ENCODE results near the gene TRAF2.

The TRAF2 gene

DNA sequence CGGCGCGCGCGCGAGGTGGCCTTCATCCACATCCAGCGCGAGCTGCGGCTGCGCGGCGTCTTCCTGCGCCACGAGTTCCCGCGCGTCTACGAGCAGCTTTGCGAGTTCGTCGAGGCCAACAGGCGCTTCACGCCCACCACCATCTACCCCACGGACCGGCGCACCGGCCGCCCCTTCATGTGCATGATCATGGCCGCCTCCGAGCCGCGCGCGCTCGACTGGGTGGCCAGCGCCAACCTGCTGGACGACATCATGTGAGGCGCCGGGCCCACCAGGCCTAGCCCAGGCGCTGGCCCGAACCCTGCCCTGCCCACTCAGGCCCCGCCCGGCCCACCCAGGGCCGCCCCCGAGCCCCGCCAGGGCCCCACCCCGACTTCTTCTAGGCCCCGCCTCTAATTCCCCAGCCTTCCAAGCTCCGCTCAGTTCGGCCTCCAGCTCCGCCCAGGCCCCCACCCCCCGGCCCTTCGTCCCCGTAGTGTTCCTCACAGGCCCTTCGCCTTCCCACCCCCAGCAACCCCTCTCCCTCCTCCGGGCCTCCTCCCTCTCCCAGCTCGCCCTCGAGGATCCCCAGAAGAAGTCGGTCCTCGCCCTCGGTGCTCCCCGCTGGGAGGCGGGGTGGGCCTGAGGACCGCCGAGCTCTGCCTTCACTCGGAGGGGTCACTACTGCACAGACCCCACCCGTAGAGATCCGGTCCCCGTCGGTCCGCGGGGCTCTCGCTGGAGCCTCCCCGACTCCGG lies 39.1 kb upstream of the TRAF2 start:
- DNase-seq (ENCODE audit: low read depth in 1 of 2, low spot score in 1 of 2): no peak

DNA sequence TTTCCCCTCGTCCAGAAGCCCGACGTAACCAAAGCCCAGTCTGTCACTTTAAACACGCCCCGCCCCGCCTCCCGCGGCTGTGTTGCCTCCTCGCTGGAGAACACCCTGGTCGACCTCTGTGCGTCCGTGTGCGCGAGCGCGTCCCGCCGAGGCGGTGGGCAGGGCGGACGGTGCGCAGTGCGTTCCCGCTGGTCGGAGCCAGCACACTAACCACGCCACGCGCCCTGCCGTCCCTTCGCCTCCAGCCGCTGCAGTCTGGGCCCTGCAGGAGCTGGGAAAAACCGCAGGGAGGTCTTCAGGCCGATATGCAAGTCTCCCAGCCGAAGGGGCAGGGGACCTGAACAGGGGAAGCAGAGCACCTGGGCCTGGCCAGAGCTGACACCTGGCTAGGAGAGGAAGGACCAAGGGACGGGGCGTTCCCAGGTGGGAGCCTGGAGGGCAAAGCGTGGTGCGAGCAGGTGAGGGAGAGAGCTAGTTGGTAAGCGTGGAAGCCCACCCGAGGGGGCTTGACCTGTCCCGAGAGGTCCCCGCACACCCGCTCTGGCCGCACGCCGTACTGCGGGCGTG lies 38.4 kb upstream of the TRAF2 start:
- peak; percentile 36 to 62 for DNase-seq (ENCODE audit: low read depth in 1 of 2, low spot score in 1 of 2)

DNA sequence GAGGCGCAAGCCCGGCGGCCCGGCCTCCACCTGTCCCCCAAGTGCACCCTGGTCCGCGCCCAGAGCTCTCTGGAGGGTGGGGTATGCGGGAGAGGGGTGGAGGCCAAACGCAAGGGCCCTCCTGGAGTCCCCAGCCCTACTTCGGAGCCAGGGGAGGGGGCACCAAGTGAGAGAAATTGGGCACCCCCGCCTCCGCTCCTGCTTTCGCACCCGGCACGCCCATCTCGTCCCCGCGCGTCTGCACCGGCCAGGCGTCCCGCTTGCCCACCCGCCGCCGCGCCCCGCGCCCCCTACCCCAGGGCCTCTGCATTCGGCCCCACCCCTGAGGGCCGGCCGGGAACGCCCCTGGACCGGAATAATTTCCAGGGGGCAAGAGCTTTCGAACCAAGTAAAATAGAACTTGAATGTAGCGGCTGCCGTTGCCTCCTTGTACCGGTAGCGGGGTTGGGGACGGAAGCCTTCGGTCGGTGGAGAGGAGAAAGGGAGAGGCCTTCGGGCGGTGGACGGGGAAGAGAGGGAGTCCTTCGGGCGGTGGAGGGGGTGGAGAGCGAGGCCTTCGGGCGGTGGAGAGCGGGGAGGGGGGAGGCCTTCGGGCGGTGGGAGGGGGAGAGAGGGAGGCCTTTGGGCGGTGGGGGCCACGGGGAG lies 37.8 kb upstream of the TRAF2 start:
- DNase-seq (ENCODE audit: low read depth in 1 of 2, low spot score in 1 of 2): no peak

DNA sequence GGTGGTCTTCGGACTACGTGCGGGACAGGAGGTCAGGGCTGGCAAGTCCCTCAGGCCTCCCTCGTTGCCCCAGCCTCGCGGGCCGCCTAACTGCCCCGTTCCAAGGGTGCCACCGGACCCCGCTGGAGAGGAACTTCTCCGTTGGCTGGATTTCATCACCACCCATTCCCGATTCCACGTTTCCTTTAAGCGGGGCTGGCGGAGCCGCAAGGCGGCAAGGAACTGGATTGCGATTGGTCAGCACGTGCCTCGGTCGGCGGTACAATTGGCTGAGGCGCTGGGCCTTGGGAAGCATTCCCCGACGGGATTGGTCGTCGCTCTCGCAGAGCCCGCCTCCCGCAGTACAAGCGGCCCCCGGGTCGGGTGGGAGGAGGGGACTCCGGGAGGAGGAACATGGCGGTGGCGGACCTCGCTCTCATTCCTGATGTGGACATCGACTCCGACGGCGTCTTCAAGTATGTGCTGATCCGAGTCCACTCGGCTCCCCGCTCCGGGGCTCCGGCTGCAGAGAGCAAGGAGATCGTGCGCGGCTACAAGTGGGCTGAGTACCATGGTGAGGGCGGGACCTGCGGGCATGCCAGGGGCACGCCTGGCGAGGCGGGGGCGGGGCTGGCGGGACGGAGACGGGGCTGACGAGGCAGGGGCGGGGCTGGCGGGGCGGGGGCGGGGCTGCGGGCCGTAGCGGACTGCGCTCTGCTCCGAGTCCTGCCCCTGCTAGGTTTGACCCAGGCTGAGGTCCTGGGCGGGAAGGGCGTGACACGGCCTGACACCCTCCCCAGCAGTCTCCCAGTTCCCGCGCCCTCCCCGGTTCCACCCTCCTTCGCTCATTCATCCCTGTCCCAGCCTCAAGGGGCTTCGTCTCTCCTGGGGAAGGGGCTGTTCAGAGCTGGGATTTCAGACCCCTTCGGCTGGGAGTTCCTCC lies 37.0 kb upstream of the TRAF2 start, which contains the start of gene PHPT1:
Gene PHPT1 (plus strand): TSS at position 372 of the 922 bp plus-strand sequence. CDS start 22 bp downstream, at position 394.
- peak; percentile 91 to 93 for DNase-seq (ENCODE audit: low read depth in 1 of 2, low spot score in 1 of 2)

DNA sequence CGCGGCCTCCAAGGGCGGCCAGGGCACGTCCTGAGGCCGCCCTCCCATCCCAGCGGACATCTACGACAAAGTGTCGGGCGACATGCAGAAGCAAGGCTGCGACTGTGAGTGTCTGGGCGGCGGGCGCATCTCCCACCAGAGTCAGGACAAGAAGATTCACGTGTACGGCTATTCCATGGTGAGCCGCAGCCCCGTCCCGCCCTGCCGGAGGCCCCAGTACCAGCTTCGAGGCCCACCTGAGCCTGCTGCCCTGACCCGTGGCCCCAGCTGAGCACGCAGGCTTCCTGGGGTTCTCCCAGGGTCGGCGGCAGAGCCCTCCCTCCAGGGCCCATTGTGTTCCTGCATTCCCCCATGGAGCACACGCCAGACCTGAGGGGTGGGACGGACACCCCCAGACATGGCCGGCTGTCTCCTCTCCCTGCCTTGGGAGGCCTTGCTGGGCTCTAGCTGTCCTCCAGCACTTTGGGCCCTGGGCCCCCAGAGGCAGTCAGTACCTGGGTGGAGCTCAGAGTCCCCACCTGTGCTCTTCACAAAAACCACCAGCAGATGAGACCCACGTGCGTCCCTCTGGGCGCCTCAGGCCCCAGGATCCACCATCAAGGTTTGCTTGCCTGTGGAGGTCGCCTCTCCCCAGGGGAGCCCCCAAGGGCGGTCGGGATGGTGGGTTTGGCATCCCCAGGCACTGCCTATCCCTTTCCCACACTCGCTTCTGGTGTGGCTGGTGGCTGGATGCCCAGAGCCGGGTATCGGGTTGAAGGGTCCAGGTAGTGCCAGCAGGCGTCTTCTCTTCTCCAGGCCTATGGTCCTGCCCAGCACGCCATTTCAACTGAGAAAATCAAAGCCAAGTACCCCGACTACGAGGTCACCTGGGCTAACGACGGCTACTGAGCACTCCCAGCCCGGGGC lies 36.1 kb upstream of the TRAF2 start:
- no peak for DNase-seq (ENCODE audit: low read depth in 1 of 2, low spot score in 1 of 2)

DNA sequence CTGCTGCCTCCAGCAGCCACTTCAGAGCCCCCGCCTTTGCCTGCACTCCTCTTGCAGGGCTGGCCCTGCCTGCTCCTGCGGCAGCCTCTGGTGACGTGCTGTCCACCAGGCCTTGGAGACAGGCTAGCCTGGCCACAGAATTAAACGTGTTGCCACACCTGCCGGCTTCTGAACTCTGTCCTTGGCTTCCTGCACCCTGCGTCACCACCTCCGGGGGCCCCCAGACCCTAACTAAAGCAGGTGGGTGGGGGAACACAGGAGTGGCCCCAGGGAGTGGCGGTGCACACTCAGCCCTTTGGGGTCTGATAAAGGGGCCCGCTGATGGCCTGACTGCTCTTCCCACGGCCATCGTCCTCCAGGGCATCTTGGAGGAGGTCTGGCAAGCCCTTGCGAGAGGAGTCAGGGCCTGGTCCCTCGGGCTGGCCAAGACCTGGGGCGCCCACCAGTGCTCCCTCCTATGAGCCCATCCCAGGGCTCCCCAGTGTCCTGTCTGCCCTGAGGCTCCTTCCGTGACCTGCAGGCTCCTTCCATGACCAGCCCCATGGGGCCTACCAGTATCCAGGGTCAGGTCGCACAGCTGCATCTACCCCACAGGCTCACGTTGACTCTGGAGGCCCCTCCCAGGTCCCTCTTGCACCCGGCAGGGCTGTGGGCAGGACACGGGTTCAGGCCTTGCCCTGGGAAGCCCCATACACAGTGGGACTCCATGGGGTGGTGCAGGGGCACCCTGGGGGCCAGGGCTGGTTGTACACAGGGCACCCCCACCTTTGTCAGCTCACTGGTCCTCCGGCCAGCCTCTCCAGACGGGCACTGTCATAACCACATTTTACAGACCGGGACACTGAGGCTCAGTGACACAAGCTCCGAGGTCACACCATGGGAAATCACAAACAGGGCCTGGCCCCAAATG lies 35.2 kb upstream of the TRAF2 start:
- no peak for DNase-seq (ENCODE audit: low read depth in 1 of 2, low spot score in 1 of 2)

DNA sequence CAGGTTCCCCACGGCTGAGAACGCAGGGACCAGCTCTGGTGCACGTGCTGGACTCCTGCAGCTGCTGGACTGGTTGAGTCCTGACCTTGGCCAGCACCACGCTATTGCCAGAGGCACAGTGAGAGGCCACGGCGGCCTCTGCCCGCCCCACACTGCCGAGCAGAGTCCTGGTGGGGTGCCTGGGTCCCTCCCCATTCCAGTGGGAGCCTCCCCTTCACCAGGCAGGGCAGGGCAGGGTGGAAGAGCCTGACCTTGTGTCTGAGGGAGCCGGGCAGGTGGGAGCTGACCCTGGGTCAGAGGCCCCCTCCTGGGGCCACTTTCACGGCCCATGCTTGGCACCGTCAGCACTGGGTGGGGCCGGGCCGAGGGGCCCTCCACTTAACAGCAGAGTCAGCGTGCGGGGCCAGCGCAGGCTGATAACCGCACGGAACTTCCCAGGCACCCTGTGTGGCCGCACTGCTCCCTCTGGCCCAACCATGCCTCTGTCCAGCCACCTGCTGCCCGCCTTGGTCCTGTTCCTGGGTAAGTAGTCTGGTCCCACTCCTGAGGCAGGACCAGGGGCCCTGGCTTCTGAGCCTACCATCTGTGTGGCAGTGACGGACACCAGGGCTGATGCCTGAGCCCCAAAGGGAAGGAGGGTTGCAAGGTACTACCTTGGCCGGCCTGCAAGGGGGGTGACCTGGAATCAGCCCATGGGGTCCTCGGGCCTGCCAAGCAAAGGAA lies 34.2 kb upstream of the TRAF2 start, which contains the start of gene MAMDC4:
Gene MAMDC4 (plus strand): TSS at position 406 of the 723 bp plus-strand sequence. CDS start 71 bp downstream, at position 477.
- DNase-seq (ENCODE audit: low read depth in 1 of 2, low spot score in 1 of 2): no peak

DNA sequence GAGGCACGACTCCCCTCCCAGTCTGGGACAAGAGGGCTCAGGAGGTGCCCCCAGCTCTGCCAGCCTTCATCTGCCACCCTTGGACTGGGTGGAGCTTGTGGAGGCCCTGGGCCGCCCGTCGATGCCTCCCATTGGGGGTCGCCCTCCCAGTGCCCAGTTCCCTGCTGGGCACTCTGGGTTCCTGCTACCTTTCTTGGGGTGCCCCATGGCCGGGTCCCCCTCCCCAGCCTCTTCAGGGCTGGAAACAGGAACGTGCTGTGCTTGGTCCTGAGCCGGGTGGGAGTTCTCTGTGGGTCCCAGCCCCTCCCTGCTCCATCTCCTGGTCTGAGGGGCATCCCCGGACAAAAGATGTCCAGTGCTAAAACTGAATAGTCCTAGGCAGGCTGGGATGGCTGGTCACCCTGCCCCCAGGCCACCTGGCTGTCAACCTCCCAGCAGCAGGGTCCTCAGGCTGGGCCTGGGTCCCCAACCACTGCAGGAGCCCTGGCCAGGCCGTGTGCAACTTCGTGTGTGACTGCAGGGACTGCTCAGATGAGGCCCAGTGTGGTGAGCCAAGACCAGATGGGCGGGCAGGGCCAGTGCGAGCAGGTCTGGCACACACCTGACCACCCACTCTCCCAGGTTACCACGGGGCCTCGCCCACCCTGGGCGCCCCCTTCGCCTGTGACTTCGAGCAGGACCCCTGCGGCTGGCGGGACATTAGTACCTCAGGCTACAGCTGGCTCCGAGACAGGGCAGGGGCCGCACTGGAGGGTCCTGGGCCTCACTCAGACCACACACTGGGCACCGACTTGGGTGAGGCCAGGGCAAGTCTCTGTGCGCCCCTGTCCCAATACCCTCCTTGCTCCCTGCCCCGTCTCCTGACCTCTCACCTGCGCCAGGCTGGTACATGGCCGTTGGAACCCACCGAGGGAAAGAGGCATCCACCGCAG lies 33.4 kb upstream of the TRAF2 start:
- DNase-seq (ENCODE audit: low read depth in 1 of 2, low spot score in 1 of 2): no peak

DNA sequence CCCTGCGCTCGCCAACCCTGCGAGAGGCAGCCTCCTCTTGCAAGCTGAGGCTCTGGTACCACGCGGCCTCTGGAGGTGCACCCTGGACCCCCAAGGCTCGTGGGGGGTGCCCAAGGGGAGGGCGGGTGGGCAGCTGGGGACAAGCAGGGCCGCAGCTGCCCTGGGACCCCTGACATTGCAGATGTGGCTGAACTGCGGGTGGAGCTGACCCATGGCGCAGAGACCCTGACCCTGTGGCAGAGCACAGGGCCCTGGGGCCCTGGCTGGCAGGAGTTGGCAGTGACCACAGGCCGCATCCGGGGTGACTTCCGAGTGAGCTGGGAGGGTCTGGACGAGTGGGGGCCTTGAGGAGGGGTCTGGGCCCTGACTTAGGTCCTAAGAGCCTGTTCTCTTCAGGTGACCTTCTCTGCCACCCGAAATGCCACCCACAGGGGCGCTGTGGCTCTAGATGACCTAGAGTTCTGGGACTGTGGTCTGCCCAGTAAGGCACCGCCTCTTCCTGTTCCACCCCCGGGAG lies 32.7 kb upstream of the TRAF2 start:
- no peak for DNase-seq (ENCODE audit: low read depth in 1 of 2, low spot score in 1 of 2)

DNA sequence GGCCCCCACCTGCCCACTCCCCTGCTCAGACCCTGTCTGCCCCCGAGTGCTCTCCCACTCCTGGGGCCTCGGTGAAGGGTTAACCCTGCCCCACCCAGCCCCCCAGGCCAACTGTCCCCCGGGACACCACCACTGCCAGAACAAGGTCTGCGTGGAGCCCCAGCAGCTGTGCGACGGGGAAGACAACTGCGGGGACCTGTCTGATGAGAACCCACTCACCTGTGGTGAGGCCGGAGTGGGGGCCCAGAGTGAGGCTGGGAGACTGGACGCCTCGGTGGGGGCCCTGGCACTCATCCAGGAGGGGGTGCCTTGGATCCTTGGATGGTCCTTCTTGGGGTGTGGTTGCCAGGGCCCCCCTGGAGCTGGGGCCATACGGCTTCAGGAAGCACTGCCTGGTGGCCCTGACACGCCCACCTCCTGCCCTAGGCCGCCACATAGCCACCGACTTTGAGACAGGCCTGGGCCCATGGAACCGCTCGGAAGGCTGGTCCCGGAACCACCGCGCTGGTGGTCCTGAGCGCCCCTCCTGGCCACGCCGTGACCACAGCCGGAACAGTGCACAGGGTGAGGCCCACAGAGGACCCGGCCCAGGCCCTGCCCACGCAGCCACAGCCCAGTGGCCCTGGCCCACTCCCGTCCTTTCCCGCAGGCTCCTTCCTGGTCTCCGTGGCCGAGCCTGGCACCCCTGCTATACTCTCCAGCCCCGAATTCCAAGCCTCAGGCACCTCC lies 32.0 kb upstream of the TRAF2 start:
- DNase-seq (ENCODE audit: low read depth in 1 of 2, low spot score in 1 of 2): no peak

DNA sequence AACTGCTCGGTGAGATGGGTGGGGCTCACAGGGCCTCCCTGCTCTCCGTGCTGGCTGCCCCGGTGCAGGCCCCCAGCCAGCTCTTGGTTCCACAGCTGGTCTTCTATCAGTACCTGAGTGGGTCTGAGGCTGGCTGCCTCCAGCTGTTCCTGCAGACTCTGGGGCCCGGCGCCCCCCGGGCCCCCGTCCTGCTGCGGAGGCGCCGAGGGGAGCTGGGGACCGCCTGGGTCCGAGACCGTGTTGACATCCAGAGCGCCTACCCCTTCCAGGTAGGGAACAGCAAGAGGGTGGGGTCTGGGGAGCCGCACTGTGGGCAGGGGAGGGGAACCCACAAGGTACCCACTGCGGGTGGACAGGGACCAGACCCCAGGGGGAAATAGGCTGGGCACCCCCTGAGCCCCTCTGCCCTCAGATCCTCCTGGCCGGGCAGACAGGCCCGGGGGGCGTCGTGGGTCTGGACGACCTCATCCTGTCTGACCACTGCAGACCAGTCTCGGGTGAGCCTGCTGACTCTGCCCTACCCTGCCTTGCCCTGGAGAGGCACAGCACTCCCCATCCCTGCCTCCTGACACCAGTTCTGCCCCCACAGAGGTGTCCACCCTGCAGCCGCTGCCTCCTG lies 31.4 kb upstream of the TRAF2 start:
- no peak for DNase-seq (ENCODE audit: low read depth in 1 of 2, low spot score in 1 of 2)

DNA sequence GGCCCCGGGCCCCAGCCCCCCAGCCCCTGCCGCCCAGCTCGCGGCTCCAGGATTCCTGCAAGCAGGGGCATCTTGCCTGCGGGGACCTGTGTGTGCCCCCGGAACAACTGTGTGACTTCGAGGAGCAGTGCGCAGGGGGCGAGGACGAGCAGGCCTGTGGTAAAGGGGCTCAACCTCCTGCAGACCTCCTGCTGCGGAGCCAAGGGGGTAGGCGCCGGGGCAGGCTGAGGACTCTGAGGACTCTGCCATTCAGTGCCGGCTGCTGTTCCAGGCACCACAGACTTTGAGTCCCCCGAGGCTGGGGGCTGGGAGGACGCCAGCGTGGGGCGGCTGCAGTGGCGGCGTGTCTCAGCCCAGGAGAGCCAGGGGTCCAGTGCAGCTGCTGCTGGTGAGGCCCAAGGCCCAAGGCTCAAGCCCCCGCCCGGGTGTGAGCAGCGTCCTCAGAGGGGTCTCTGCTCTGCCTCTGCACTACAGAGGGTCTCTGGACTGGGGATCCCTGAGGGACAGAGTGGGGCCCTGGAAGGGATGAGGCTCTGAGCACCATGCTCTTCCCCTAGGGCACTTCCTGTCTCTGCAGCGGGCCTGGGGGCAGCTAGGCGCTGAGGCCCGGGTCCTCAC lies 30.7 kb upstream of the TRAF2 start:
- DNase-seq (ENCODE audit: low read depth in 1 of 2, low spot score in 1 of 2): no peak

DNA sequence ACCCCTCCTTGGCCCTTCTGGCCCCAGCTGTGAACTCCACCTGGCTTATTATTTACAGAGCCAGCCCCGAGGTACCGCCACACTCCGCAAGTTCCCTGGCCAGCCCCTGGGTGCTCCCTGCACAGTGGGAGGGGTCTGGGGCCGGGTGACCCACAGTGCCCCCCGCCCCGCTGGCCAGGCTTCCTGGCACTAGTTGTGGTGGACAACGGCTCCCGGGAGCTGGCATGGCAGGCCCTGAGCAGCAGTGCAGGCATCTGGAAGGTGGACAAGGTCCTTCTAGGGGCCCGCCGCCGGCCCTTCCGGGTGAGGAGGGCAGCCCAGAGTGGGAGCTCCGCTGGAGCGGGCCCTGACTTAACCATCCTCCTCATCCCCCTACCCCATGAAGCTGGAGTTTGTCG lies 30.2 kb upstream of the TRAF2 start:
- DNase-seq (ENCODE audit: low read depth in 1 of 2, low spot score in 1 of 2): no peak

DNA sequence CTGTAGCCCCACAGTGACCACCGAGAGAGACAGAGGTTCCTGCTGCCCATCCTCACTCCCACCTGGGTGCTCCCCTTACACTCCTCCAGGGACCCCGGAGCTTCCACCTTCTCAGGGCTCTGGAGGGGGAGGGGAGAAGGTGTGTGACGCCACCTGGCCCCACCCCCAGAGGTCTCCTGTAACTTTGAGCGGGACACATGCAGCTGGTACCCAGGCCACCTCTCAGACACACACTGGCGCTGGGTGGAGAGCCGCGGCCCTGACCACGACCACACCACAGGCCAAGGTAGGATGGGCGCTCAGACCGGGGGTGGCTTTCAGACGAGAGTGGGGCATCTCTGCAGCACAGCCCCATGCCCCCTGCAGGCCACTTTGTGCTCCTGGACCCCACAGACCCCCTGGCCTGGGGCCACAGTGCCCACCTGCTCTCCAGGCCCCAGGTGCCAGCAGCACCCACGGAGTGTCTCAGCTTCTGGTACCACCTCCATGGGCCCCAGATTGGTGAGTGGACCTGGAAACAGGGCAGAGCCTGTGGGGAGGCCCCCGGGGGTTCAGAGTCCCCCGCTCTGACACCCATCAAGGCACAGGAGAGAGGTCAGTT lies 29.7 kb upstream of the TRAF2 start:
- no peak for DNase-seq (ENCODE audit: low read depth in 1 of 2, low spot score in 1 of 2)

DNA sequence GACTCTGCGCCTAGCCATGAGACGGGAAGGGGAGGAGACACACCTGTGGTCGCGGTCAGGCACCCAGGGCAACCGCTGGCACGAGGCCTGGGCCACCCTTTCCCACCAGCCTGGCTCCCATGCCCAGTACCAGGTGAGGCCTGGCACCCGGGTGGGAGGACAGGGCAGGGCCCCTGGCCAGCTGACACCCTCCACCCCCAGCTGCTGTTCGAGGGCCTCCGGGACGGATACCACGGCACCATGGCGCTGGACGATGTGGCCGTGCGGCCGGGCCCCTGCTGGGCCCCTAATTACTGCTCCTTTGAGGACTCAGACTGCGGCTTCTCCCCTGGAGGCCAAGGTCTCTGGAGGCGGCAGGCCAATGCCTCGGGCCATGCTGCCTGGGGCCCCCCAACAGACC lies 29.1 kb upstream of the TRAF2 start:
- no peak for DNase-seq (ENCODE audit: low read depth in 1 of 2, low spot score in 1 of 2)
